ENCODE data around the gene IFT22.

DNA sequence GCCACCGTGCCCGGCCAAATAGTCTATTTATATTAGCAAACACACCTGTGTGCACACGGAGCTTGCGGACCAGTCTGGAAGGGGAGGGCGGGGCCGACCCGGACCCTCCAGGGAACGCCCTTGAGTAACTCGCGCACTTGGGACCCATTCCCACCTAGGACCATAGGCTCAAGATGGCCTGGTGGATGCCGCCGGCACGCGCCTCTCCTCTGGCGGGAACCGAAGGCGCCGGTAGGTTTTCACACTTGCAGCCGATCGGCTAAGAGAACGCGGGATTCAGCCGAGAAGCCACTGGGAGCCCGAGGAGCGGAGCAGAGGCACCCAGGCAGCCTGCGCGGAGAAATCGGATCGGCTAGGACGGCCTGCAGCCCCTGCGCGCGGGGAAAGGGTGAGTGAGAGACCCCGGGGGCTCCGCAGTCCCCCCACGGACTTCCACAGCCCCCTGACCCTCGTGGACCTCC is 18.9 kb downstream of the IFT22 start:
- TF ChIP-seq, protein P1, sequence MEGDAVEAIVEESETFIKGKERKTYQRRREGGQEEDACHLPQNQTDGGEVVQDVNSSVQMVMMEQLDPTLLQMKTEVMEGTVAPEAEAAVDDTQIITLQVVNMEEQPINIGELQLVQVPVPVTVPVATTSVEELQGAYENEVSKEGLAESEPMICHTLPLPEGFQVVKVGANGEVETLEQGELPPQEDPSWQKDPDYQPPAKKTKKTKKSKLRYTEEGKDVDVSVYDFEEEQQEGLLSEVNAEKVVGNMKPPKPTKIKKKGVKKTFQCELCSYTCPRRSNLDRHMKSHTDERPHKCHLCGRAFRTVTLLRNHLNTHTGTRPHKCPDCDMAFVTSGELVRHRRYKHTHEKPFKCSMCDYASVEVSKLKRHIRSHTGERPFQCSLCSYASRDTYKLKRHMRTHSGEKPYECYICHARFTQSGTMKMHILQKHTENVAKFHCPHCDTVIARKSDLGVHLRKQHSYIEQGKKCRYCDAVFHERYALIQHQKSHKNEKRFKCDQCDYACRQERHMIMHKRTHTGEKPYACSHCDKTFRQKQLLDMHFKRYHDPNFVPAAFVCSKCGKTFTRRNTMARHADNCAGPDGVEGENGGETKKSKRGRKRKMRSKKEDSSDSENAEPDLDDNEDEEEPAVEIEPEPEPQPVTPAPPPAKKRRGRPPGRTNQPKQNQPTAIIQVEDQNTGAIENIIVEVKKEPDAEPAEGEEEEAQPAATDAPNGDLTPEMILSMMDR (IDR thresholded peaks at IDR 0.05): no peak
- TF ChIP-seq POLR2A (IDR thresholded peaks at IDR 0.05): no peak

Data from right lobe of liver (tissue), 4 donors.